Neuronal stem cell (in vitro differentiated cells): ENCODE data around the gene GABRG3.

Experiments
- DNase-seq: peaks from one replicate; pipeline ENCODE4 v3.0.0-alpha.2; 2013; ENCODE audit warnings: low spot score
- H2AFZ ChIP-seq: one replicate; pipeline ENCODE4 v1.6.1; 2013; ENCODE audit warnings: mild to moderate bottlenecking, low read length, inconsistent platforms
- H2AK5ac ChIP-seq: 2 replicates; pipeline ENCODE4 v1.6.1; 2013; ENCODE audit warnings: low read depth, mild to moderate bottlenecking, inconsistent platforms, low read length, moderate library complexity, mixed read lengths
- H2BK120ac ChIP-seq: 2 replicates; pipeline ENCODE4 v1.6.1; 2013; ENCODE audit warnings: low read depth, mild to moderate bottlenecking, inconsistent platforms, low read length, moderate library complexity, mixed read lengths
- H2BK12ac ChIP-seq: one replicate; pipeline ENCODE4 v1.6.1; 2013; ENCODE audit warnings: low read length, inconsistent platforms
- H2BK15ac ChIP-seq: 2 replicates; pipeline ENCODE4 v1.6.1; 2013; ENCODE audit warnings: mild to moderate bottlenecking, low read length, inconsistent platforms, mixed read lengths
- H2BK5ac ChIP-seq: one replicate; pipeline ENCODE4 v1.6.1; 2013; ENCODE audit warnings: inconsistent platforms, mild to moderate bottlenecking, low read length, moderate library complexity
- H3K14ac ChIP-seq: one replicate; pipeline ENCODE4 v1.6.1; 2013; ENCODE audit warnings: low read length, inconsistent platforms
- H3K18ac ChIP-seq: 2 replicates; pipeline ENCODE4 v1.6.1; 2013; ENCODE audit warnings: low read length, inconsistent platforms
- H3K23ac ChIP-seq: 2 replicates; pipeline ENCODE4 v1.6.1; 2013; ENCODE audit warnings: low read depth, mild to moderate bottlenecking, mixed read lengths, low read length, inconsistent platforms; ENCODE audit not compliant: poor library complexity
- H3K27ac ChIP-seq: replicated peaks from 3 replicates; pipeline ENCODE4 v1.5.1; 2013; ENCODE audit warnings: low read length, inconsistent platforms
- H3K27me3 ChIP-seq, 3 experiments: 2 replicates each; pipeline ENCODE4 v1.6.1; 2013; ENCODE audit warnings: low read length in 3 of 3, mild to moderate bottlenecking in 2 of 3, inconsistent platforms in 1 of 3, low read depth in 1 of 3, mixed read lengths in 1 of 3, moderate library complexity in 1 of 3; ENCODE audit not compliant: control insufficient read depth in 3 of 3, insufficient read depth in 3 of 3
- H3K36me3 ChIP-seq, 2 donors: replicated peaks in 1 of 2; 2 replicates each; pipeline ENCODE4 v1.6.1; 2013; ENCODE audit warnings: low read length in 2 of 2; ENCODE audit not compliant: control insufficient read depth in 2 of 2, insufficient read depth in 2 of 2
- H3K4ac ChIP-seq: 2 replicates; pipeline ENCODE4 v1.6.1; 2013; ENCODE audit warnings: inconsistent platforms, mild to moderate bottlenecking, low read length, moderate library complexity
- H3K4me1 ChIP-seq, 2 donors: 1 replicate in 1 of 2; 2 replicates in 1 of 2; pipeline ENCODE4 v1.6.1; 2013; ENCODE audit warnings: low read length in 2 of 2, low read depth in 1 of 2; ENCODE audit not compliant: control insufficient read depth in 2 of 2, insufficient read depth in 1 of 2
- H3K4me2 ChIP-seq: one replicate; pipeline ENCODE4 v1.6.1; 2013; ENCODE audit warnings: mild to moderate bottlenecking, low read length, inconsistent platforms; ENCODE audit not compliant: insufficient read depth, poor library complexity, severe bottlenecking
- H3K4me3 ChIP-seq, 2 donors: 2 replicates each; pipeline ENCODE4 v1.5.1; 2013; ENCODE audit warnings: low read length in 2 of 2, mild to moderate bottlenecking in 2 of 2, inconsistent platforms in 1 of 2, moderate library complexity in 1 of 2
- H3K79me1 ChIP-seq: one replicate; pipeline ENCODE4 v1.6.1; 2013; ENCODE audit warnings: low read depth, mild to moderate bottlenecking, inconsistent platforms, low read length, moderate library complexity
- H3K9ac ChIP-seq: one replicate; pipeline ENCODE4 v1.6.1; 2013; ENCODE audit warnings: mild to moderate bottlenecking, low read depth, low read length, inconsistent platforms; ENCODE audit not compliant: poor library complexity
- H3K9me3 ChIP-seq, 2 donors: replicated peaks in 1 of 2; 2 replicates each; pipeline versions ENCODE3 to v1.6.1; 2013; ENCODE audit warnings: low read length in 2 of 2, mild to moderate bottlenecking in 2 of 2, inconsistent platforms in 1 of 2, low read depth in 1 of 2, mixed read lengths in 1 of 2, moderate library complexity in 1 of 2; ENCODE audit not compliant: control insufficient read depth in 2 of 2, insufficient read depth in 1 of 2
- H4K8ac ChIP-seq: one replicate; pipeline ENCODE4 v1.6.1; 2013; ENCODE audit warnings: low read depth, mild to moderate bottlenecking, inconsistent platforms, low read length, moderate library complexity
- H4K91ac ChIP-seq: one replicate; pipeline ENCODE4 v1.6.1; 2013; ENCODE audit warnings: low read length, low read depth, mild to moderate bottlenecking, inconsistent platforms; ENCODE audit not compliant: poor library complexity
- WGBS, 2 donors: extraction: QIAGEN DNeasy Blood & Tissue Kit; methylation state at CpG; one replicate each; pipeline ENCODE4 v1.1.7; 2013; ENCODE audit warnings: missing lambda C conversion rate in 2 of 2, mixed read lengths in 1 of 2; ENCODE audit not compliant: insufficient read length in 2 of 2, insufficient replicate concordance in 1 of 2; ENCODE audit errors: extremely low coverage in 2 of 2; 5-methylcytosine and 5-hydroxymethylcytosine counted together

GABRG3 gene

DNA sequence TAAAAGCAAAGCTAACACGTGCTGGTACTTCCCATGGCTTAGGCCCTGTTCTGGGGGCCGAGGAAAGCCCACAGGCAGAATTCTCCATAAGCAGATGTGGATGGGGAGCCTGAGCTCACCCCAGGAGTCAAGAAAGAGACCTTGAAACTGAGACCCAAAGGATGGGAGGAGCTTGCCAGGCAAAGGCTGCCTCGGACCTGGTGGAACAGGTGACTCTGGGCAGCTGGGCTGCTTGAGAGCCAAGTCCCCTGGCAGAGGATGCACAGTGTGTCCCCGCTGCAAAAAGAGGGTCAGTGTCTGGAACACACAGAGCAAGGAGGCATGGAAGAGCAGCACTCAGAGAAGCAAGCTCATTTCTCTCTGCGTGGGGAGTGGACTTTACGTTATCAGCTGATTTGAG lies 528.7 kb downstream of the GABRG3 start:
- WGBS, 2 donors: no CpG with 5 or more reads among the region's 6 CpGs
- Histone ChIP-seq H2AK5ac (peak overlapping the region; percentile 86), H3K18ac (peak overlapping the region; percentile 84), H2BK12ac (peak overlapping the region; percentile 47), H3K4ac (no peak overlapping the region), H2BK5ac (no peak overlapping the region), H4K8ac (no peak overlapping the region), H3K36me3 (no peaks in the 10 kb centered on the region), H2AFZ (no peak overlapping the region), H2BK120ac (no peak overlapping the region), H3K23ac (no peak overlapping the region), H3K4me2 (no peak overlapping the region), H3K4me1 (peaks cover 0 to 16% of the 10 kb centered on the region in 2 donors), H3K27me3 (no peaks in the 10 kb centered on the region), H4K91ac (no peak overlapping the region), H3K14ac (no peak overlapping the region), H3K79me1 (no peaks in the 10 kb centered on the region), H3K27ac (no peak overlapping the region), H3K9me3 (peaks cover 0 to 5% of the 10 kb centered on the region in 2 donors), H3K4me3 (no peak overlapping the region), H2BK15ac (no peak overlapping the region), H3K9ac (peak overlapping the region; percentile 47)
- no peak for DNase-seq

DNA sequence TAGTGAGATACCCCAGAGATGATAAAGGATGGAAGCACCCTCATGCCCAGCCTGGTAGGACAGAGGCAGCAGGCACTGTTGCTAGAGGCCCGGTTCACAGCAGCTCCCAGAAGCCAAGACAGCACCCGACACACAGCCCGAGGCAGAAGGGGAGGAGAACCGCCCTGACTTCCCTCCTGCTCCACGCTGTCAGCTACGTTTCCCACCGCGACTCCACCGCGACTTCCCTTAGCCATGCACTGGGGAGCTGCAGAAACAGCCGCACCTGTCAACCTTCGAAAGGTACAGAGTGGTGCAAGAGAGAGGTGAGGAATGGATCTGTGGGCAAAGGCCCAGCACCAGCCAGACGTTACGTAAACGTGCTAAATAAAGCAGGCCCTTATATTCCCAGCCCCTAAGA lies 529.2 kb downstream of the GABRG3 start:
- no peak overlapping the region for H2BK120ac ChIP-seq
- H3K36me3 ChIP-seq: no peaks in the 10 kb centered on the region
- H2BK12ac ChIP-seq: peak overlapping the region; percentile 8
- DNase-seq: no peak
- H3K27ac ChIP-seq: no peak overlapping the region
- no peak overlapping the region for H2BK5ac ChIP-seq
- no CpG with 5 or more reads among the region's 15 CpGs for WGBS, 2 donors
- H3K79me1 ChIP-seq: no peaks in the 10 kb centered on the region
- H3K14ac ChIP-seq: no peak overlapping the region
- H3K18ac ChIP-seq: peak overlapping the region; percentile 84
- peaks cover 0 to 5% of the 10 kb centered on the region in 2 donors for H3K9me3 ChIP-seq
- H3K4me2 ChIP-seq: no peak overlapping the region
- no peak overlapping the region for H3K4me3 ChIP-seq
- no peak overlapping the region for H3K9ac ChIP-seq
- no peaks in the 10 kb centered on the region for H3K27me3 ChIP-seq
- H3K23ac ChIP-seq: peak overlapping the region; percentile 13
- no peak overlapping the region for H2AFZ ChIP-seq
- H4K8ac ChIP-seq: no peak overlapping the region
- H3K4ac ChIP-seq: no peak overlapping the region
- no peak overlapping the region for H2BK15ac ChIP-seq
- no peak overlapping the region for H4K91ac ChIP-seq
- H2AK5ac ChIP-seq: peak overlapping the region; percentile 86
- H3K4me1 ChIP-seq: peaks cover 0 to 16% of the 10 kb centered on the region in 2 donors

DNA sequence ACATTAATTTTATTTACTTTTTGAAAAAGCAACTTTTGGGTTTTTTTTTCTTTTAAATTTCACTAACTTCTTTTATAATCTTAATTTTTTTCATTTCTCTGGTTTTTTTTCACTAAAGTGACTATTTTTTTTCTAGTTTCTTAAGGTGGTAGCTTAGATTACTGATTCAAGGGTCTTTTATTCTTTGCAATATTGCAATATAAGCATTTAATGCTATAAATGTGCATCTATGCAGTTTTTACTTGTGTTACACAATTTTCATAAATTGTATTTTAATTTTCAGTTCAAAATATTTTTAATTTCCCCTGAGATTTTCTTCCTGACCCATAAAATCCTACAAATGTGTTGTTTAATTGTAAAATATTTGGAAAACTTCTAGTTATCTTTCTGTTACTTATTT lies 535.8 kb downstream of the GABRG3 start:
- Histone ChIP-seq H2AK5ac (no peak overlapping the region), H3K27ac (no peak overlapping the region), H3K27me3 (no peaks in the 10 kb centered on the region), H3K9ac (no peak overlapping the region), H3K36me3 (no peaks in the 10 kb centered on the region), H2AFZ (no peak overlapping the region), H3K4me1 (no peaks in the 10 kb centered on the region), H3K79me1 (no peaks in the 10 kb centered on the region), H3K9me3 (peaks cover 0 to 9% of the 10 kb centered on the region in 2 donors), H3K4me3 (no peak overlapping the region), H2BK5ac (no peak overlapping the region), H3K23ac (no peak overlapping the region), H3K18ac (no peak overlapping the region), H4K91ac (no peak overlapping the region), H3K14ac (no peak overlapping the region), H4K8ac (no peak overlapping the region), H2BK15ac (no peak overlapping the region), H2BK120ac (no peak overlapping the region), H2BK12ac (no peak overlapping the region), H3K4ac (no peak overlapping the region), H3K4me2 (no peak overlapping the region)
- DNase-seq: no peak

DNA sequence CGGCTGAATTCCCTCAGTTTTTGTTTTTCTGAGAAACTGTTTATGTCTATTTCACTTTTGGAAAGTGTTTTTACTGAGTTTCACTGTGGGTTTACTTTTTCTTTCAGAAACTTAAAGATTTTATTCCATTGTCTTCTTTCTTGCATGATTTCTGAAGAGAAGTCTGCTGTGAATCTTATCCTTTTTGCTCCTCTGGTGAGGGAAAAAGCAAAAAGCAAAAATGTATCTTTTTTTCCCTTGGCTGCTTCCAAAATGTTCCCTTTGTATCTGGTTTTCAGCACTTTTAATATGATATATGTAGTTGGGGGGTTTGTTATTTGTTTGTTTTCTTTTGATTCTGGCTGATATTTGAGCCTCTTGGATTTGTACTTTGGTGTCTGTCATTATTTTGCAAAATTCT lies 538.0 kb downstream of the GABRG3 start:
- Histone ChIP-seq H3K18ac (no peak overlapping the region), H2BK120ac (no peak overlapping the region), H2AFZ (no peak overlapping the region), H4K91ac (no peak overlapping the region), H3K4me3 (no peak overlapping the region), H3K4me2 (no peak overlapping the region), H3K9me3 (peaks cover 0 to 7% of the 10 kb centered on the region in 2 donors), H3K79me1 (no peaks in the 10 kb centered on the region), H3K4ac (no peak overlapping the region), H3K9ac (no peak overlapping the region), H3K23ac (no peak overlapping the region), H4K8ac (no peak overlapping the region), H3K27ac (no peak overlapping the region), H2AK5ac (no peak overlapping the region), H3K4me1 (no peaks in the 10 kb centered on the region), H3K14ac (no peak overlapping the region), H3K36me3 (no peaks in the 10 kb centered on the region), H2BK5ac (no peak overlapping the region), H2BK12ac (no peak overlapping the region), H2BK15ac (no peak overlapping the region), H3K27me3 (no peaks in the 10 kb centered on the region)
- no CpG with 5 or more reads among the region's 1 CpG for WGBS, 2 donors
- no peak for DNase-seq
